ENCODE results near the gene KNDC1.

GRCh38 chr10:133150656-133151055, 9.4 kb upstream of the KNDC1 start:
- TF ChIP-seq CTCF (IDR thresholded peaks at IDR 0.05) (no peak), POLR2A (IDR thresholded peaks at IDR 0.05) (no peak)

Data from adrenal gland (tissue), 5 donors.